OCI-LY3 (cell line): ENCODE results near the gene TSPAN9.

Experiments used
- H2AFZ ChIP-seq: fragments of 200-600, 300-600 bp; shearing (Covaris generic); 2 replicates; pipeline ENCODE4 v1.6.0; 2014; ENCODE audit warnings: antibody characterized with exemption, low read depth, low read length
- H3K27ac ChIP-seq: fragments of 200-600, 300-600 bp; sonication (generic); 2 replicates; pipeline ENCODE4 v1.5.1; 2014; ENCODE audit warnings: mild to moderate bottlenecking, low read length, moderate library complexity, mixed read lengths
- H3K27me3 ChIP-seq: fragments of 200-600, 300-600 bp; sonication (generic); 2 replicates; pipeline ENCODE4 v1.6.1; 2014; ENCODE audit warnings: low read depth, low read length, mixed read lengths
- H3K36me3 ChIP-seq: fragments of 200-600, 300-600 bp; sonication (generic); replicated peaks from 2 replicates; pipeline ENCODE3; 2014; ENCODE audit warnings: low read depth, low read length, mixed read lengths
- H3K4me1 ChIP-seq: fragments of 300-600, 200-600 bp; sonication (generic); 2 replicates; pipeline ENCODE4 v1.6.1; 2014; ENCODE audit warnings: low read length, mixed read lengths
- H3K4me2 ChIP-seq: fragments of 200-600, 300-600 bp; sonication (generic); 2 replicates; pipeline ENCODE4 v1.6.1; 2014; ENCODE audit warnings: low read length, mixed read lengths
- H3K4me3 ChIP-seq: fragments of 300-600, 200-600 bp; sonication (generic); 2 replicates; pipeline ENCODE4 v1.5.1; 2014; ENCODE audit warnings: antibody characterized with exemption, mild to moderate bottlenecking, low read length, moderate library complexity
- H3K79me2 ChIP-seq: fragments of 300-600, 200-600 bp; shearing (Covaris generic); 2 replicates; pipeline ENCODE4 v1.6.1; 2014; ENCODE audit warnings: mild to moderate bottlenecking, low read length, mixed read lengths
- H3K9ac ChIP-seq: fragments of 300-600, 200-600 bp; shearing (Covaris generic); 2 replicates; pipeline ENCODE4 v1.6.0; 2014; ENCODE audit warnings: mild to moderate bottlenecking, low read length, moderate library complexity
- H3K9me3 ChIP-seq: fragments of 200-600, 300-600 bp; shearing (Covaris generic); 2 replicates; pipeline ENCODE4 v1.6.1; 2014; ENCODE audit warnings: low read length, mixed read lengths; ENCODE audit not compliant: insufficient read depth
- H4K20me1 ChIP-seq: fragments of 200-600, 300-600 bp; sonication (generic); 2 replicates; pipeline ENCODE4 v1.6.1; 2016; ENCODE audit warnings: low read length, mixed read lengths; ENCODE audit not compliant: insufficient read depth
- CTCF ChIP-seq: fragments of 200-600, 300-600 bp; sonication (generic); IDR thresholded peaks from 2 replicates; pipeline ENCODE4 v1.5.1; 2014; ENCODE audit warnings: antibody characterized with exemption, low read length, low read depth
- EZH2phosphoT487 ChIP-seq: fragments of 200-600 bp; shearing (Covaris generic); IDR thresholded peaks from 2 replicates; pipeline ENCODE4 v1.6.1; 2018; ENCODE audit warnings: antibody characterized with exemption, mixed run types, low read depth

The TSPAN9 gene

GRCh38 chr12:3178671-3179313 is 101.6 kb downstream of the TSPAN9 start:
- Histone ChIP-seq H3K36me3 (no peaks in the 10 kb centered on the region), H3K4me1 (peaks cover 5% of the 10 kb centered on the region; the same call in 1 of the 2 replicates), H3K9ac (no peak overlapping the region), H3K4me2 (no peak overlapping the region), H3K79me2 (no peaks in the 10 kb centered on the region), H3K4me3 (no peak overlapping the region), H3K9me3 (no peaks in the 10 kb centered on the region), H2AFZ (no peak overlapping the region), H3K27me3 (peaks cover 76% of the 10 kb centered on the region), H3K27ac (no peak overlapping the region), H4K20me1 (peaks cover 12% of the 10 kb centered on the region; the same call in 1 of the 2 replicates)
- TF ChIP-seq EZH2phosphoT487 (no peak), CTCF (no peak)

GRCh38 chr12:3179731-3180130 is 102.6 kb downstream of the TSPAN9 start:
- H3K4me1 ChIP-seq, result peaks cover 5% of the 10 kb centered on the region; the same call in 1 of the 2 replicates
- no peaks in the 10 kb centered on the region for H3K36me3 ChIP-seq
- H3K9ac ChIP-seq, result no peak overlapping the region
- H3K27me3 ChIP-seq, result peaks cover 85% of the 10 kb centered on the region
- no peak overlapping the region for H3K27ac ChIP-seq
- no peak overlapping the region for H3K4me2 ChIP-seq
- H4K20me1 ChIP-seq, result peaks cover 15% of the 10 kb centered on the region; the same call in 1 of the 2 replicates
- no peak for TF ChIP-seq EZH2phosphoT487
- no peak for TF ChIP-seq CTCF
- no peak overlapping the region for H3K4me3 ChIP-seq
- H2AFZ ChIP-seq, result no peak overlapping the region
- no peaks in the 10 kb centered on the region for H3K9me3 ChIP-seq
- no peaks in the 10 kb centered on the region for H3K79me2 ChIP-seq

- Histone ChIP-seq H3K9ac (no peak overlapping the region), H3K36me3 (no peaks in the 10 kb centered on the region), H3K4me3 (no peak overlapping the region), H3K4me2 (no peak overlapping the region), H4K20me1 (peaks cover 34% of the 10 kb centered on the region; the same call in 1 of the 2 replicates), H3K9me3 (no peaks in the 10 kb centered on the region), H3K79me2 (no peaks in the 10 kb centered on the region), H2AFZ (no peak overlapping the region), H3K27me3 (peaks cover 94% of the 10 kb centered on the region), H3K27ac (no peak overlapping the region), H3K4me1 (peaks cover 24% of the 10 kb centered on the region)
- no peak for TF ChIP-seq CTCF
- TF ChIP-seq EZH2phosphoT487, result no peak
Measured at GRCh38 chr12:3182426-3182825, 105.2 kb downstream of the TSPAN9 start.

- Histone ChIP-seq H3K9me3 (no peaks in the 10 kb centered on the region), H3K79me2 (no peaks in the 10 kb centered on the region), H3K27ac (no peak overlapping the region), H3K4me3 (no peak overlapping the region), H3K9ac (no peak overlapping the region), H3K4me2 (no peak overlapping the region), H3K27me3 (peaks cover 94% of the 10 kb centered on the region), H2AFZ (no peak overlapping the region), H3K4me1 (peaks cover 32% of the 10 kb centered on the region), H4K20me1 (peaks cover 51% of the 10 kb centered on the region), H3K36me3 (no peaks in the 10 kb centered on the region)
- no peak for TF ChIP-seq EZH2phosphoT487
- TF ChIP-seq CTCF, result no peak
Measured at GRCh38 chr12:3184485-3184884, 107.3 kb downstream of the TSPAN9 start.
